GM21576 (cell line): ENCODE measurements around the gene DCUN1D5.

Experiments used
- ATAC-seq: cut with Tn5 transposase; IDR thresholded peaks from one replicate; pipeline ENCODE4 v1.9.1; 2021; ENCODE audit warnings: mild to moderate bottlenecking, moderate library complexity; ENCODE audit not compliant: unreplicated experiment

Gene DCUN1D5

DNA sequence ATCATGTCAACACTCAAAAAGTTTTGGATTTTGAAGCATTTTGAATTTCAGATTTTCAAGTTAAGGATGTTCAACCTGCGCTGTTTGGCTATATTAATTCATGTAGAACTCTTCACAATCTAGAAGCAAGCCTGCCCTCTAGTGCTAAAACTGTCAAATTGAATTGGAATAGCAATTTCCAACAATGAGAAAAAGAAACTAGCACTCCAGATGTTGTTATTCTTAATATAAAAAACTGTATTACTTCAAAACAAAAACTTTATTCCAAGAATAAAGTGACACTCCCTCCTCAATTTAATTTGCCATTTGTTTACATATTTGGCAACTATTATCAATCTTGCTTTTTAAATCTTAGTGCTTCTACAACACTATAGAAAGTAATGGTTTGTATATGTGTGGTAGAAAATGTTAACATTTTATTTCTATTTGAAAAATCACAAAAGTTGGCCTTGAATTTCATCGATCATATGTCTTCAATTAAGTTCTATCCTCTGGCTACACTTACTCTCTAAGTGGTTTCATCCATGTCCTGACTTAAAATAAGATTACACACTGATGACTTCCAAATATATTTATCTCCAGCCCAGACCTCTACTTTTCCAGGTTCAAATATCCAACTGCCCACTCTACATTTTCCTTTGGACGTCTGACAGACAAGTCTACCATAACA, 36.6 kb downstream of the DCUN1D5 start:
- peak; percentile 70 for ATAC-seq

DNA sequence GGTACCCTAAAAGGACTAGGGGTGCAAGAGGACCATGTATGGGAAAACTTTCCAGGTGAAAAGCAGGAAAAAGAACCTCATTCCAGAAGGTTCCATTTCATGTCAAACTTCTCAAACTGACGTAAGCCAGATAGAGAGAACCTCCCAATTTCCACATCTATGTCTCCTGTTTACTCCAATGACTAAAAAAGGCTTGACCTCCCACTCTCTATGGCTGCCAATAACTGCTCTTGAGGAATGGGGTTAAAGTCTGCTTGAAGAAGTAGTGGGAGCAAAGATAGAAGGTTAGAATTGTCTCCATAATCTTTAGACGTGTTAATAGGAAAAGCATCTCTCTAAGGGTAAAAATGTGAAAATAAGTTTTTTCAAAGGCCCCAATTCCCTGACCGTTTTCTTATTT, 38.0 kb downstream of the DCUN1D5 start:
- ATAC-seq = no peak

DNA sequence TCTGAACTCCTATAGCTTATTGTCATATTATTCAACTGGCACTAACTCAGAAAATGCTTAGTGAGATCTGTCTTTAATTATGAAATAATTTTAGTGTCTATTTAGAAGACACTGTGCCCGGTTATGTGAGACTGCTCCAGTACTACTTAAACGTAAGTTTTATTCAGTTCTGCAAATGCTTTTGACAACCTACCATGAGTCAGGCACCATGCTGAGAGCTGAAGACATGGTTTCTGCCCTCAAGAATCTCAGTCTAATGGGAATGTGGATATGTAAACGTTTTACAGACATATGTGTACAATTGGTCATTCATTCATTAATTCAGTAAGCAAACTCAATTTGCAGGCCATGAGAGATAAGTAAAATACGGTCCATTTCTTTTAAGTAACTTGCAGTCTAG, 40.0 kb downstream of the DCUN1D5 start:
- ATAC-seq = no peak

DNA sequence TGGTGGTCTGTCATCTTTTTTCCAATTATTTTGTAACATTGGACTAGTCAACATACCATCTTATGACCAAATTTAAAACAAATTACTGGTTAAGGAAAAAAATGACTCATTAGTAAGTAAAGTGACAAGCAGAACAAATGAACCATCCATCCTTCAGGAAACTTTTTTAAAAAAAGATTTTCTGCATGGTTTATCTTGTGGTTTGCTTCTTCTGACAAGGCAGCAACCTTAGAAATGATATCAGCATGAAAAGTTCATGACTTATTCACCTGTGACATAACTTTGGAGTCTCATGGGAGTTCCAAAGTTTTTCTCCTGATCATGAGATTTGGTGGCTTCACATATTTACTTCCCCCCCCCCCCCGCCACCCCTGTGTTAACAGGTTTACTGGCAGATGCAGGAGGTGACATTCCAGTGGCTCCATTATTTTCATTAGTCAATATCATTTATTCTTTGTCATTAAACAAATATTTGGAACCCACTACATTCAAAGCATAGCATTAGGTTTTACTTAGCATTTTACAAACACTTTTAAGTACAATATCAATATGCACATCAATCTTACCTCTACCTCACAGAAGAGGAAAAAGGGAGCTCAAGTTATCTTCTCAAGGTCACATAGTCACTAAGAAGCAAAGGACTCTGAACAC, 40.7 kb downstream of the DCUN1D5 start:
- no peak for ATAC-seq

DNA sequence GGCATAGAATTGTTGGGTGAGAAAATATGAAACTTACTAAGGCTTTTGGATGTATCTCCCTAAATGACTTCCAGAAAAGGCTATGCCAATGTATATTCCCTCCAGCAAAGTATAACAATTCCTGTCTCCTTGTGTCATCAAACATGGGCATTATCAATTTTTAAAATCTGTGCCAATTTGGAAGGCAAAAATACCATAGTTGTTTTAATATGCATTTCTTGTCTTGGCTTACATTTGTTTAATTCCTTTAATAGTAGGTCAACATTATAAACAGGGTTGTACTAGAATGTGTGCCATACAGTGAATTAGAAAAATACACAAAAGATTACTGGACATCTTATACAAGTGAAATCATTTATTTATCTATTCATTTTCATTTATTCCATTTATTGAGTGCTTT, 41.6 kb downstream of the DCUN1D5 start:
- no peak for ATAC-seq

DNA sequence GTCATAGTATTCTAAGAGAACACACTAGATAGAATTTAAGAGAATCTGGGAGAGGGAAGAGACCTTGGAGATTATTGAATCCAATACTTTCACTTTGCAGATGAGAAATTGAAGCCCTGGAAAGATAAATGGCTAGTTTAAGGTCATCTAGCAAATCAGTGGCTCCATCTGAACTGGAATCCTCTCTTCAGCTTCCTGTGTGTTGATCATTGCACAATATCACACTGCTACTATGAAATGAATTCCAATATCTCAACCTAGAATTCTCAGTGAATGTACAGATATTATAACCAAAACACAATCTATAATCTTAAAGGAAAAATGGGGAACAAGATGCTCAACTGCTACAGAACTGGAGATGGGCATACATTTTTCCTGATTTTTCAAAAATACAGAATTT, 44.1 kb downstream of the DCUN1D5 start:
- ATAC-seq = no peak

DNA sequence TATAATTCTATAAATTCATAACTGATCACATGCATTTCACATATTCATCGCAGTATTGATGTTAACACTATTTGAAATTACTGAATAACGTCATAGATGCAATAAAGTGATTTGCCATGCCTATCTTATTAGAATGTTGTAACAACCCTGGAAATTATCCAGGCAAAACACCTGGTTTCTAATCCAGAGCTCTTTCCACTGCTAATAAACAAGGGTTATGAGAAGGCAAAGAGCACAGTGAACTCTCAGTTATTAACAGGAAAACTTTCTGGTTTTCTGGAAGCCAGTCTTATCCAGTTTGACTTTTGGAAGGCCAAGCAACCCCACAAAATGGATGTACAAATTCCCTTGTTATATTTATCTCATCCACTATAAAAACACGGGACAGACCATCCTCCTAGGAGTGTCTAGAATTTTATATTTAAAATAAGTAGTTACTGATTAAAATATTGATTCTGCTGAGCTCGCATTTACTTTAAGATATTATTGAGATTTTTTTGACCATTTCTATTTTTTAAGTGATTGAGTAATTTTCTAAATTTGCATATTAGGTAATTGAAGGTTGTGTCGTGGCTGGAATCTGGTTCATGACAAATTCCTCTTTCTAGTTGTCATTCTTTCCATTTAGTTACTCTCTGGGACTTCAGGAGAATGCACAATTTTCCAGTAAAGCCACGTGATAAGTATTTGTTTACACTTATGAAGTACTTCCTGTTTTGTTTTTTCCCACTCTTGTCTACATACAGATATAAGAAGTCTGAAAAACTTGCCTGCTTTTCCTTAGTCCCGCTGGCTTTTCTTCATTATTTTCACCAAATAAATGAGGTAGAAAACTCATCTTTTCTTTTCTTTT, 47.9 kb downstream of the DCUN1D5 start:
- ATAC-seq = no peak

DNA sequence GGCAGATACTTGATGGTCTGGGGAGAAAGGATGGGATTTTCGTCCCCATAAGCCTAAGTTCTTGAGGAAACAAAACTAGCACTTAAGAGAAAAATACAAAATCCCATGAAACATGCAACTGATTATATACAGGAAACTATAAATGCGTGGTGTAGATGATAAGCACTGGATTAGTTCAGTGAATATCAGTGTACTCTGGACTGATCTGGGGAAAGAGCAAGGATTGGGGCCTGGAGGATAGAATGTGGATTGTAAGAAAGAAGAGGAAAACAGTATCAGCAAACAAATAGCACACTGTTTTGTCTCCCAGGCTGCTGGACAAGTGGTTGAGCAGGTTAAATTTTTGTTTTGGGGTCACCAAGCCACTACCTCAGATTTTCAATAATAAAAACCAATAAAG, 49.8 kb downstream of the DCUN1D5 start:
- no peak for ATAC-seq

DNA sequence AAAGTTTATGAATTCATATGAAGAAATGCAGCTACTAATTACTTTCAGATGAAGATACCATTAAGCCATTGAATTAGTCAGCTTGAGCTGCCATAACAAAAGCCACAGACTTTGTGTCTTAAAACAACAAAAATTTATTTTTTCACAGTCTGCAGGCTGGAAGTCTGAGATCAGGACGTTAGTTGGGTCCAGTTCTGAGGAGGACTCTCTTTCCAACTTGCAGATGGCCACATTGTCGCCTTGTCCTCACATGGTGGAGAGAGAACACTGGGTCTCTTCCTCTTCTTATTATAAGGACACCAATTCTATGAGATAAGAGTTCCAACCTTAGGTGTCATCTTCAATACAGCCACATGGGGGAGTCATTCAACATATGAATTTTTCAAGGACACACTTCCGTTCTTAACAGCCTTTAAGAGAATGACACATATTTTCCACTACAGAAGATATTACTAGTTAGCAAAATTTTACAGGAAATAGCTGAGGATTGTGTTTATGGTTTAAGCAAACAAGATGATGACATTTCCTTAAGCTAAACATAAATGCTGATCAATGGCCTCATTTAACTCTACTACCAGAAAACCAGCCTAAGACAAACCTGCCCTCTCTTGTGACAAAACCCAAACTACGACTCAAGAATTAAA, 56.0 kb downstream of the DCUN1D5 start:
- ATAC-seq = peak; percentile 96

DNA sequence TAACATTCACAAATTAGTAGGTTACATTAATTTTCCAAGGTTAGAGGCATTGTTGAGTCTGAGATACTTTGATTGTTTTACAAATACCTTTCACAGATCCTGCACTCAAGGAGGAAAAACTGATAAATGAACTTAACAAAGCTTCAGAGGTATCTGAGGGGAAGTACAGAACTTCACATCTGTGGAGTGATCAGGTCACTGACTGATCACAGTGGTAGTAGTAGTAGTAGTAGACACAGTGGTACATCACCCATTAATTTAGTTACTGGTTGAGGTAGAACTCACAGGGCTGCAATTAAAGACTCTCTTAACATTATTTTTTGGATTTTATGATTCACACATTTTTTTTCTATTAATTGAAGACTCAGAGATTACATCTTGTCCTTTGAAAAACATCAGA, 56.7 kb downstream of the DCUN1D5 start:
- no peak for ATAC-seq

DNA sequence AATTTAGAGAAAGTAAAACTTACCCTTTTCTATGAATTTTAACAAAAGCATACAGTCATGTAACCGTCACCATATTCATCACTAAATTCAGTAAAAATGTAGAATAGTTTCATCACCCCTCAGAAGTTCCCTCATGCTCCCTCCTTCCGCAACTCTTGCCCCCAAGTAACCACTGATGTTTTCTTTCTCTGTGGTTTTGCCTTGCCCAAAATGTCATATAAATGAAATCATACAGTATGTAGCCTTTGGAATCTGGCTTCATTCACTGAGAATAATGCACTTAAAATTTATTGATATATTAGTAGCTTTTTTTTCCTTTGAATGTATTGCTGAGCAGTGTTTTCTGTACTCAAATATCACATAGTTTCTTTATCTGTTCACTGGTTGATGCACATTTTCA, 60.1 kb downstream of the DCUN1D5 start:
- ATAC-seq = no peak

DNA sequence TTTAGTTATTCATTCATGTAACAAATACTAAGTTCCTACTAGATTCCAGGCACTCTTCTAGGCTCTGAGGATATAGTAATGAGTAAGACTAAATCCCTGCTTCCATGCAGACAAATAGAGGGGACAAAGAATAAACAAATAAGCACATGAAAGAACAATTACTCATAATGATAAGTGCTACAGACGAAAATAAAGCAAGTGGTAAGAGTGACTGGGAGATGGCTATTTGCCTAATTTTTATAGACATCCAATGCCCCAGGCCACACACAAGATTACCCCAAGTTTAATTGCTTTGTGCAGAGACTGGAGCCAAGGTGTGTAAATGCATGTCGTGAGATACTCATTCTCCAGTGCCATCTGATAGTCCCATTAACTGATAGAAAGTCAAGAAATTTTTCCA, 62.6 kb downstream of the DCUN1D5 start:
- ATAC-seq = no peak

DNA sequence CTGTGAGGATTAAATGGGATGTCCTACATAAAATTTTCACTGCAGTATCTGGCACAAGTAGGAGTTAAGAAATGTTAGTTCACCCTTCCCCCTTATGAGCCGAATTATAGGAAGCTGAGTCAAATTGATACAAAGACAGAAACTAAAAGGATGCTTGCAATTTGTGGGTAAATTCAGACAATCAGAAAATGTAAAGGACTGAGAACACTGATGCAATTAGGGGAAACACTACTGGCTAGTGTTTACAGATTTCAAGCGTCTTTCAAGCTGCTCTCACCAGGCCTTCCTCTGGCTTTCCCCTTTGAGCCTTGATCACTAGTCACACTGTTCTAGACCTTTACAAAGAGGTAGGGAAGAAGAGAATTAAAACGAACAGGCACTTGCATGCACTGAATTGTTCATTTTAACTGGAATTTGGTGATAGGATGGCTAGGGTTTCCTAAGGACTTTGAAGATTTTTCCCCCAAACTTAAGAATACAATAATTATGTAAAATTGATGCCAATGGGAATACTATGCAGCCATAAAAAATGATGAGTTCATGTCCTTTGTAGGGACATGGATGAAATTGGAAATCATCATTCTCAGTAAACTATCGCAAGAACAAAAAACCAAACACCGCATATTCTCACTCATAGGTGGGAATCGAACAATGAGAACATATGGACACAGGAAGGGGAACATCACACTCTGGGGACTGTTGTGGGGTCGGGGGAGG, 63.5 kb downstream of the DCUN1D5 start:
- ATAC-seq = peak; percentile 98

DNA sequence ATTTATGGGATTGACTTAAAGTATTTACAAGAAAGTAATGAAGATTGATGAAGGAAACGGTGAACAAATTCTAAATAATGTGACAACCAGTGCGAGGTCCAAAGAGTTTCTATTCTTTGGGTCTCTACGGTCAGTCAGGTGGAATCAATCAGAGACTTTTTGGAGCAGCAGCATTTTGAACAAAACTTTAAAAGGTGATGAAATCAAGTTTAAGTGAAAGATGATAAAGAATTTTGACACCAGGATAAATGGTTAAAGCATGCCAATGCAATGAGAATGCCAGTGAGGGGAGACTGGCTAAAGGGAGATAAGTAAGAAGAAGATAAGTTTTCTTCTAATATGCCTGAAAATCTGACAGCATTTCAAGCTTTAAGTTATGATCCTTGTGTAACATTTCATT, 67.9 kb downstream of the DCUN1D5 start:
- no peak for ATAC-seq

DNA sequence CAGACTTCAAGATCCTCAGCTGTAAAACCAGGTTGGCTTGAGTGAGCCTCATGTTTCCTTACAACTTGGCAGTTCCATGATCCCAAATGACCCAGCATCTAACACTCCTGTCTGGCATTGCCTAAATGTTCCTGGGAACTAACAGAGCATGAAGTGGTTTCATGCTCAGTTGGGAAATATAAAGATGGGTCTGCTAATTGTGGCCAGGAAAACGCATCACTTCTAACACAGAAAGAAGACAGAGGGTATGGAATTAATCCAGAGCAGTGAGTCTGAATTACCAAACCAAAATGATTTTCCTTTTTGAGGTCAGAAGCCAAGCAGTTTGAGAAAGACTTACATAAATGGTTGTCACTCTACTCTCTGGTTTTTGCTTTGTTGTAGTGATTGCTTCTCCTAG, 75.9 kb downstream of the DCUN1D5 start:
- no peak for ATAC-seq

DNA sequence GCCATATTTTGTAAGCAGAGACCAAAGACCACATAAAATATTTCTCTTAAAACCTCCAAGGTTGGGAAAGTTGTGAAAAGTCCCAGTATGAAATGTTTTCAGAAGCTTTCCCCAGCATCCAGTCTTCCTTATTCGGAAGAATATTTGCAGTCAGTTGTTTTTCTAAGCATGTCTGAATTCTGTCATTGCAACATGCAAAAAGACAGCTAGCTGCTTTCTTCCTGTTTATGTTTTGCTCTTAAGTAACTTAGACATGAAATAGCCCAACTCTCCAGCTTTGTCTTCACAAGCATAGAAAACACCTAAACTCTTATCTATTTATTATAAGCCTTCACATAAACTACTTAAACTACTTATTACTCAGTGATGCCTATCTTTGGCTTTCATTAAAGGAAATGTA, 78.5 kb downstream of the DCUN1D5 start:
- ATAC-seq = no peak
